Stimulated activated CD4-positive, alpha-beta T cell treated with anti-CD3 and anti-CD28 coated beads, Interleukin-2, amount 100 ng/mL, for 4 hours (primary cell): ENCODE measurements around the gene QDPR.

Source experiments
- DNase-seq: peaks from one replicate; pipeline ENCODE4 v3.0.0-alpha.2; 2020; ENCODE audit warnings: low read depth

QDPR gene

DNA sequence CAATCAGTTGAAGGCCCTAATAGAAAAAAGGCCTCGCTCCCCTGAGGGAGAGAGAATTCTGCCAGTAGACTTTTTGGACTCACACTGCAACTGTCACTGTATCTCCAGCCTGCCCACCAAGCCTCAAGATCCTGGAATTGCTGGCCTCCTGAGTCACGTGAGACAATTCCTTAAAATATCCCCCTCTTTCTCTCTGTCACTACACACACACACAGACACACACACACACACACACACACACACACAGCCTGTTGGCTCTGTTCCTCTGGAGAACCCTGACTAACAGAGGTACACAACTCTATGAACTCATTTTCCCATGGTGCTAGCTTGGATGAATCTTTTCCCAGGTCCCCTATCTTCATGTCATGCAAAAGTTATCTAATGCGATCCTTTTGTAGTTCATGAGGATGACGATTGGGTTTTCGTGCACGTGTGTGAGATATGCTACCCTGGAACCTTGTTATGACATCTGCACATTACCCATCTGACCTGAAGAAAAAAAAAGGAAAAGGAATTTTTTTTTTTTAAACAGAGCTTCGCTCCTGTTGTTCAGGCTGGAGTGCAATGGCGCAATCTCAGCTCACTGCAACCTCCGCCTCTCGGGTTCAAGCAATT, 16.8 kb upstream of the QDPR start:
- no peak for DNase-seq

DNA sequence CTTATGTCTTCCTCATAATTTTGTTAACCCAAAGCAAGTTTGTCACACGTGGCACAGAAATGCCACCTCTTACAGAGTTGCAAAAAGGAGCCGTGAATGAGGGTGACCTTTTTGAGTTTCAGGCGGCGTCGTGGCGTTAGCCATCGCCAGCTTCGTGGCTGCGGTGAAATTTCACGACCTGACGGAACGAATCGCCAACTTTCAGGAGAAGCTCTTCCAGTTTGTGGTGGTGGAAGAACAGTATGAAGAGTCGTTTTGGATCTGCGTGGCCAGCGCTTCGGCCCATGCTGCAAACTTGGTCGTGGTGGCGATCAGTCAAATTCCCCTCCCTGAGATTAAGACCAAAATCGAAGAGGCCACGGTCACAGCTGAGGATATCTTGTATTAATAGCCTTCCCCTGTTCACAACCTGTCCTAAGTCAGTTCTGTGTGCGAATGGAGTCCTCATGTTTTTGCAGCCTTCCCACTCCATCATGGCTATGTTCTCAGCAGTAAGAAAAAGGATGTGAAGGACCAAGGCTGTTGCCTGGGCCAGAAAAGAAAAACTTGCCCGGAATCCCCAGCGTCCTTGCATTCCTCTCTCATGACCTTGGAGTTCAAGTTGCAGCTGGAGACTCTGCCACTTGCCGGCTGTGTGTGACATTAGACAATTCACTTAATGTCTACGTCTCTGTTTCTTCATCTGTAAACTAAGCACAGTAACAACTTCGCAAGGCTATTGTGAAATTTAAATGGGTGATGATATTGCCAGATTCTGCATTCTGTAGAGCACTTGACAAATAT, 15.0 kb upstream of the QDPR start:
- DNase-seq: no peak

DNA sequence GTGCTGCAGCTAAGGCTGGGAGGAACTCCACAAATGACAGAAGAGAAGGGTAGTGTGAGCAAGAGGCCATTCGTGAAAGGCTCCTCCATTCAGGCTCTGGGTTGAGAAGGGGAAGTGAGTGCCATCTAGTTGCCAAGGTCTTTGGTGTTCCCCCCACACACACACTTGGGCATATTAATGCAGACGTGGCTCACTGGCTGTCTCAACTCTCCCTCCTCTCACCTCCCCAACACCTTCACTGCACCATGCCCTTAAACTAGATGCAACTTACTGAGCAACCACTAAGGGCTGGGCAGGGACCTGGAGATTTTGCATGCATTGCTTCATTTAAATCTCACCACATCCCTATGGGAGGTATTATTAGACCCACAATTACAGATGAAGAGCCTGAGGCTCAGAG, 11.8 kb upstream of the QDPR start:
- no peak for DNase-seq

DNA sequence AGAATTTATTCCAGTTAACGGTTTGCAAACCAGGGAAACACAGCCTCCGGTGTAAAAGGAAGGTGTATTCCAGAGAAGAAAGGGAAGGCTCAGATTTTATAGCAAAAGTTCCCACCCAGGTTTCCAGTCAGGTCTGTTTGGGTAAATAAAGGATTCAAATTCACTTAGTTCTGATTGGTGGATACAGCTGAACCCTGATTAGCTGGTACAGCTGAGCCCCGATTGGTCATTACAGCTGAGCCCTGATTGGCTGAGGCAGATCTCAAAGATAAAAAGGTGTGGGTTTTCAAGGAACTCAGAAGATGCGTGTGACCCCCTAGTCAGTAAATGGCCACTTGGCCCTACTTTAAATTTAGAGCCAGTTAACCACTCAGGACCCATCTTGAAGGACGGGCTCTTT, 9.7 kb upstream of the QDPR start:
- DNase-seq: no peak

DNA sequence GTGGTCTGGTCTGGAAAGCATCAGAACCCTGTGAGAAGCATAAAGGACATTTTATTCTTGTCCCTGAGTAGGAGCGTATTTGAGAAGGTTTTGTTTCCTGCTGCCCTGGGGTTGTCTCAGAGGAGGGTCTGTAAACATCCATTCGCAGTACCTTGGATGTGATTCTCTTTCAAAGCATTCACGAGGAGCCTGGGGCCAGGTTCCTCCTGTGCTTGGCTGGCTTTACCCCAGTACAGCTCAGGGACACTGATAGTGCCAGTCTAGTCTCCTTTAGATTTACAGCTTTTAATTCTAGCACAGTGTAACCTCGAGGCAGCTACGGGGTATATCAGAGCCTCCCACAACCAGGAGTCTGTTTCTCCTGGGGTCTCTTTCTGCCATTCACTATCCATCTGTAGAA, 5.8 kb upstream of the QDPR start:
- DNase-seq: no peak

DNA sequence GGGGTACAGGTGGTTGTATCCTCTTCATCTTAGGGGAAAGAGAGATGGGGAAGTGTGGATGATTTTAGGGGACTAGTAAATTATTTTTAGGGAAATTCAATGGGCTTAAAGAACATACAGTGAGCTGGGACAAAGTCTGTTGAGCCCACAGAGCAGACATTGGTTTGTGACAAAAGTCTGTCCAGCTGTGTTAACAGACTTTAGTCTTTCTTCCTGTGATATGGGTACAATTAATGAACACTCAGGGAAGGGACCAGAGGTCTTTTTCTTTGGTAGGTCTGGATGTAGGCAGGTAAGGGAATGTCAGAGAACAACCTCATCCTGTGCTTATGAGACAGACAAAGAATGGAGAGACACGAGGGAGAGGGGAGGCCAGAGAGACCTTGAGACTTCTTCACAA, 5.1 kb upstream of the QDPR start:
- no peak for DNase-seq

DNA sequence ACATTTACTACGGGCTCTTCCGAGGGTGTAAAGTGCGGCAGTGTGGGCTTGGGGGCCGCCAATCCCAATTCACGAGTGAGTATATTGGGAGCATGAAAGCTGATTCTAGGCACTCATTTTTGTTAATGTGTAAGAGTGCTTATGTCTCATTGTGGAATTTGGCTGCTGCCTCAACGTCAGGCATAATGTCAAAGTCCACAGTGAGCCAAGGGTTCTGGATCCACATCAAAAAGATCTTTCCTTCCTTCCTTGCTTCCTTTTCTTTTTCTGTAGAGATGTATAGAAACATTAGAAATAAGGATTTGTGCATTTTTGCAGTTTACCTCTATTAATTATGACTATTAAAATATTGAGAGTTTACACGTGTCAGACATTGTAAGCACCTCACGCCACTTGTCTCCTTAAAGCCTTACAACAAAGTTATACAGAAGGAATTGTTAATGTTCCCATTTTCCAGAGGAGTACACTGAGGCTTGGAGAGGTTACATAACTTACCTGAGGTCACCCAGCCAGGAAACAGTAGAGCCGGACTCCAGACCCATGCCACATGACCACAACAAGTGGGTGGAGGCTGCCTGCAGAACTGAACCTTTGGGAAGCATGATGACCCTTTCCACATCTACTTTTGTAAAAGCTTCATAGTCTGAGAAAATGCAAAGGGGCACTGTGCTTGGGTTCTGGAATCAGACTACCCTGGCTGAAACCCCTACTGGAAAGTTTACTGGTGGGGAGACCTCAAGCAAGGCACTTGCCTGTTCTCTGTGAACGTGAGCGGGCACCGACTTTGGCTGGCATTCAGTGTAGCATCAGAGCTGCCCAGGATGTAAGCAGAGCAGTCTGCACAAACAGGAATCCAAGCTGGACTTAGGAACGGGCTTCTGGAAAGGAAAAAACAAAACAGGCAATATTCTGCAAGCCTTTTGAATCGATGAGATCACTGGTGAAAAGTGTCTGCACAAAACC, 3.8 kb upstream of the QDPR start:
- DNase-seq: no peak

DNA sequence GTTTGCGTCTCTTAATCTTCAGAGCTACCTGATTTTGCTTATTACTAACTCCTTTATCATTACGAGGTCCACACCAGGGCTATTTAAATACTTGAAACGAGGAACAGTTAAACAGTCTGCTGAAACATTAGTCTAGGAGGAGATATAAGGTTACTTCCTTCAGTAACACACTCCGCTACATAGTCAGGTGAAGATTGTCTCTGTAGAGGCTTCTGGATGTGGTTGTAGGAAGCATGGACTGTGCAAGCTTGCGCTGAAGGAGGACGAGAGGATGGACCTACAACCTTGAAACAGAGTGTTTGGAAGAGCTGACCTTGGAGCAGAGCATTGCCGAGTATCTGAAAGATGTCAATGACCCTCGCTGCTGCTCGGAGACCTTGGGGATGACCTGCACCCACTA, 3.0 kb upstream of the QDPR start, which contains the start of gene CLRN2:
Gene CLRN2, plus strand, starts transcription at position 301 of the 400 bp plus-strand sequence. CDS start 102 bp downstream, outside the sequence.
- no peak for DNase-seq

DNA sequence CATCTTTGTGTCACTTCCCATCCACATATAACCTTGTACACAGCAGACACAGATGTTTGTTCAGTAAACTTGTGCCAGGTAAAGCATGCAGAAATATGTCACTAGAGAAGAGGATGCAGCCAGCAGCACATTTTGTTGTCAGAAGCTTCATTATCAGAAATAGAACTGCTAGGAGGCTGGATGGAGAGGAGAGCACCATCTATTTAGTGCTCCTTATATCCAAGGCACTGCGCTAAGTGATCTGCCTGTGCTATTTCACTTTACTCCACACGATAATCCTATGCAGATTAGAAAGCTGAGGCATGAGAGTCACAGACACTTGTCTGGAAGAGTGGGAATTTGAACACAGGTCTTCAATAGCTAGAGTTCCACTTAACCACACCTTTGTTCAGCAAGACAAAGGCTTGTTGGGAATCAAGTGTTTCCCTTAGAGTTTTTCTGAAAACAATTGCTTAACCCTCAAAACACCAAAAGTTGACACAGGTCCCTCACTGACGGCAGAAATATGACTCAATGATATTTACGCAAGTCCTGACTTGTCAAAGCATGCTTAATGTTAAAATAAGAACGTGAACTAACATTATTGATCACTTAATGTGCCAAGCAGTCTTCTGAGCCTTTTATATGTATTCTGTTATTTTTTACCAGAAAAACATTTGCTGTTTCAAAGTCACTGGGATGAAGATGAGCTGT, 1.2 kb upstream of the QDPR start:
- no peak for DNase-seq

DNA sequence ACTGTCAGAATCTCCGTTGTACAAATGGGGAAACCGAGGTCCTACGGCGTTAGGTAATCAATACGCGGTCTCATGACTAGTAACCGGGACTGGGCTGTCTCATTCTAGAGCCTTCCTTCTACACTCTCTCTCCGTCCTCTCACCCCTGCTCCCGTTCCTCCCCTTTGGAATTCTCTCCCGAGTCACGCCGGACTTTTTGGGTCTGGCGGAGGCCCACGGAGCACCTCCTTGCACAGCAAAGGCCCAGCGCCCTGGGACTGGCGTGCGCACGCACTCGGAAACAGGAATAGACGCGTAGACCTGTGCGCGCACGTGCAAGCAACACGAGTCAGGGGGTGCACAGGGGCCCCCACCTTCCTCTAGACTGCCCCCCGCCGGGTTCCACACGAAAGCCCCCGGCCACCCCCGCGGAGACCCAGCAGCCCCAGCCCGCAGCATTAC, 361 bp downstream of the QDPR start:
- peak; percentile 46 for DNase-seq

DNA sequence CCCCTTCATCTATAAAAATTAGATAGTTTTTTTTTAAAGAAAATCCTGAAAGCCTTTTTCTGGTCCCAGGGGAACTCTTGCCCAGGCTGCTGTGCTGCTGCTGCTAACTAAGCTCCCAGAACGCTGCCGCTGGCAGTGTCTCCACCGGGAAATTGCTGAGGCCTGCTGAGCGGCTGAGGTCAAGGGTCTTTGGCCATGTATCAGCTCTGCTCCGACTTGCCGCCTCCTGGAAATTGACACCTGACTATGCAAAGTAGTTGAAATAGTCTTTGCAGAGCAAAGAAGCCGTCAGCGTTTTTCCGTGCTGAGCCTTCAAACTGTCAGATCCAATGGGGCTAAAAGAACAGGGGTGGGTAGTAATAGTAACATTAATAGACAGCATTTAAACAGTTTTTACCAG, 839 bp downstream of the QDPR start:
- no peak for DNase-seq

DNA sequence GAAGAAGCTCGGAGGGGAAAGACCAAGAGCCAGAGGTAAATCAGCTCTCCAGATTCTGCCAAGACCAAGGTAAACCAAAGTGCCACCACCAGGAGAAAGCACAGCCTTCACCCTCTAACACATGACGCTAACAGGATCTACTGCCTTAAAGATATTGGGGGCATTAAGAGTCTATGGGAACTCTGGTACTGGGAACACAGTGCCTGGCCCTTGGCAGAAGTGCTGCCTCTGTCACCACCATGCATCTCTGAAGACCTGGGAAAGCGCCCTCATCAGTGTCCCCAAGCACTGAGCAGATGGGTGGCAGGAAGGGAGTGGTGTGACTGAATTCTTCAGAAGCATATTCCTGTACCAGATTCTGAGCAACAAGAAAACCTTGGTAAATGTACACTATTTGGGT, 1.3 kb downstream of the QDPR start:
- no peak for DNase-seq

DNA sequence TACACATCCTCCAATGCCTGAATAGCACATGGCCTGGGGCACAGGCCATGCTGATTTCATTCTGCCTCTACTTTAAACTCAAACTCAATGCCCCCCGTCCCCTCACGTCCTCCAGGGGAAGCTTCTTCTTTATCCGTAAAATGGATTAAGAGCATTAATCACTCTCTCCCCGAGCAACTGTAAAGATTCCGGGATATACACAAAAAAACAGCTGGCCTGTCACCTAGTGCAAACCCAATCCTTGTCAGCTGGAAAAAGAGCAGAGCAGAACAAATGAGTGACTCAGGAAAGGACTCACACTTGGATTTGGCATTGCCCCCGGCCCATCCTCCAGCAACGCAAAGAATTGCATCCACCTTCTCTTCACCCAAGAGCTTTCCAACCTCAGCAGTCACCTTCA, 7.8 kb downstream of the QDPR start:
- DNase-seq: no peak

DNA sequence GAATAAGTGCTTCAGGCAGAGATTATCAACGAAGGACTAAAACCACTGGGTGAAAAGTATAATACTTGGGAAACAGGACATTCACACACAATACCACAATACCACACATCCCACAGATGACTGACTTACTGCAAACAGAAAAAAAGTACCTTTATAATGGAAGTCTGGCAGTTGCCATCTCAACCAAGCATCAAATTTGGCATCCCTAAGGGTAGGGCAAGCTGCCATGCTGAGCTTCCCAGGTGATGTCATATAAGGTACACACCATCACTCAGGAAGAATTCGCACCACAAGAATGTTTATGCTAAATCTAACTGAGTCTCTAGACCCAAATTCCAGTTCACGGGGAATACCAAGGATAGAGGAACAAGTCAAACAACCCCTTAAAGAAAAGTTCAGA, 9.1 kb downstream of the QDPR start:
- DNase-seq: no peak

DNA sequence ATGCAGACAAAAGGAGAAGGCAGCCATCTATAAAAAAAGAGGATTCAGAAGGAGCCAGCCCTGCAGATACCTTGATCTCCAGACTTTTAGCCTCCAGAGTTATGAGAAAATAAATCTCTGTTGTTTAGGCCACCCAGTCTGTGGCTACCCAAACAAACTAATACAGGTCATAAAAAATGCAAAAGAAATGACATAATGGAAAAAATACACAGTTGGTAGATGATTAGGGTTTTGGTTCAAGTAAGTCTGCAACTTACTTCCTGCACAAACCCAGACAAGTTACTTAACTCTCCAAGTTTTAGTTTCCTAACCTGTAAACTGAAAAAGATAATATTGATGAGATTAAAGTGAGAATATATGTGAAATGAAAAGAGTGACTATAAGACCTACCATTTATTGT, 11.3 kb downstream of the QDPR start:
- no peak for DNase-seq

DNA sequence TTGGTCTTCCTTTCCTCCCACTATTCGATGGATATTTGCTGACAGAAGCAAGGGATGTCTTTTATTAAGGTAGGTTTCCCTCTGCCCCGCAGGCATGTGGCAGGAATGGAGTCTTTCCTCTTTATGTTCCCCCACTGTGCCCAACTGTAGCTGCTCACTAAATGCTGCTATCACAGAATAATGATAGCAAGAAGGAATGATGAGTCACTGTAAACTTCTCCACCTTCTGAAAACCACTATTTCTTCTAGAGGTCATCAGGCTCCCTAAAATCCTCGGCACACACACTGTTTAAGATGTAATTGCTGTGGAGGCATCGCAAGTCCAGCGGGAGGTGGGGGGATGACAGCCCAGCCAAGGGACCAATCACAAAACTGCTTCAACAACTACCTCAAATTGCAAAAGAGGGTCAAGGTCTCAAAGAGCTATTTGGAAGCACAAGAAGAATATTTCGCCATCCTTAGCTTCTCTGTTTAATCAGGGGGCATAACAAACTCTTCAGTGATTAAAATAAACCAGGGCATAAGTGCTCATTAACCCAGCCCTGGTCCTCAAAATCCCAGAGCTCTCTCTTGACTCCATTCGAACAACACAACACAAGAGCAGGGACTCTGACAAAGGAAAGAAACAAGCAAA, 13.9 kb downstream of the QDPR start:
- DNase-seq: no peak

DNA sequence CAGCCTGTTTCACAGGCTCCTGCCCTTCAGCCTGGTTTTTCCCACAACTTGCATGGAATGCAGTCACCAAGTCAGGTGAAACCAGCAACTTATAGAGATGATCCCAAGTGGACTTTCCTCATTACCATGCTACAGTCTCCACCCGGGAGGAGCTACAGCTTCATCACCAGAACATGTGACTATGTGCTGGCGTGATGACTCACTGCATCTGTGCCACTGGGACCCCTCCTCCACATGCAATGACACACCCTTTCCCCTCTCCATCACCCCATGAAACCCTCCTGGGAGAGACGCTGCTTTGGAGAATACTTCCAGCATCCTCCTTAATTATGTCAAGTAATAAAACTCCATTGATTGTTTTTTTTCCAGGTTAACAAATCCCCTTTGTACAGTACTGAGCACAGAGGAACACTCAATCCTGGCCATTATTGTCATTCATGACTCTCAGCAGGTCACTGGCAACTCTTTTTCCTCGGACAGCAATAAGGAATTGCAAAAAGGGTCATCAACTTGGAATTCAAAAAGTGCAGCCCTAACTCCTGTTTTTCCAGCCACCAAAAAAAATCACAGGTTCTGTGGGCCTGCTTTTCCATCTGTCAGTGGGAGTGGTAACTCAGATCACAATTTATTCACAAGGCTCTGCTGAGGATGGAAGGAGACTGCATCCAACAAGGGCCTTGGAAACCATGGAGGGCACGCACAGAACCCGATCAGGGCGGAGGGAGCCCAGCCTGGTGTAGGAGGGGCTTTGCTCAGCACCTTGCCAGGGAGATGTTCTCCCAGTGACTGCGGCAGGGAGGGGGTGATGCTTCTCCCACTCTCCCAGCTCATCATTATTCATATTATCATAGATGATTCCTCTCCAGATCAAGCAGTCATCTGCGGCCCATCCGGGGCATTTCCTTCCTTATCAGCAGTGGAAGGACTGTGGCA, 17.4 kb downstream of the QDPR start:
- DNase-seq: peak; percentile 31

DNA sequence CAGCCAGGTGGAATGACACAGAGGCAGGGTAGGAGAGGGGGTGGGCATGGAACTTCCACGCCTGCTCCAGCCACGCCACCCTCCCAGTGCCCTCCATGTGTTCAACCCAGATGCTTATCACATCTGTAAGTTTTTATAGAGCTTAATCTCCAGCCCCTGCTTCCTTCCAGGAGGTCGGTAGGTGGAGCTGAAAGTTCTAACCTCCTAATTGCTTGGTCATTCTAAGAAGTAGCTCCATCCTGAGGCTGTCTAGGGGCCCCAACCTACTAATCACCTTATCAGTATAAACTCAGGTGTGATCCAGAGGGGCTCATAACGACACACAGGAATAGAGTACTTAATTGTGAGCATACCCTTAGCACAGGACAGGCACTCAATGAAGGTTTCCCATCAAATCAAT, 18.3 kb downstream of the QDPR start:
- DNase-seq: no peak

DNA sequence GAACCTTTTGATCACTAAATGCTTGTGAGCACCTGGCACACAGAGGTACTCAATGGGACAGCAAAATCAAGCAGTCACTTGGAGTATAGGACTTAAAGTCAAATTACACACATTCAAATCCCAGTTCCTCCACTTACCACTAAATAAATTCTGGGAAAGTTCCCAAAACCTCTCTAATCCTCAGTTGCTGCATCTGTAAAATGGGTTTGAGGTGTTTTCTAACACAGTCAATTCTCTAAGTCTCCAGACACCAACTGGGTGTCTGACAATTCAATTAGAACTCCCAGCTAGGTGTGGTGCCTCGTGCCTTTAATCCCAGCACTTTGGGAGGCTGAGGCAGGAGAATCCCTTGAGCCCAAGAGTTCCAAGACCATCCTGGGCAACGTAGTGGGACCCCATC, 19.0 kb downstream of the QDPR start:
- no peak for DNase-seq

DNA sequence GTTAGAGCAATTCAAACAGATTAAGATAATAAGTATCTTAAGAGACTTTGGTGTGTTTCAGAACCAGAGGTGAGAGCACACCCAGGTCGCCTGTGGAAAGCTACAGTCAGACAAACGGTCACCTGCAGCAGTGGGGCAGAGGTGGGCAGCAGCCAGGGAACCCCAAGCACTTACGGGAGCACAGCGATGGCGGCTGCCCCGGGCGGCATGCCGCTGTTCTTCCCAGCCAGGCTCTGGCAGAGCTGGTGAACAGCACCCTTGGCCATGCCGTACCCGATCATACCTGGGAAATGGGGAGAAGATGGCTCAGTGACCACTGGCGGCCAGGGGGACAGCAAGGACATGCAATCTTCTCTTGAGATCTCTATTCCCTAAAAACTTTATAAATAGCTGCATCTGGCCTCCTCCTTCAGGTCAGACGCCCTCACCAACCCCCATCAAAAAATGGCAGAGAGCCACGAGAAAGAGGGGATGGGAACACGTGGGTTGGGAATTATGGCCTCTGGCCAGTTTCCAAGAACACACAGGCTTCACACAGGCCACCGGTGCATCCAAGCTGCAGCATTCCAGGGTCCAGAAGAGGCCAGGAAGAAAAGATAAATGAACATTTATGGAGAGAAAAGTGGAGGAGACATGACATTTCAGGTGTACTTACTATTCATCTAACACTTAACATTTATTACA, 19.7 kb downstream of the QDPR start:
- no peak for DNase-seq
